ENCODE results near the gene ISM1. TPM values are rescaled to one million over a fixed set of nuclear protein-coding genes. Genes with fewer than 3 reads are reported as not detected.

ISM1 gene
- total RNA-seq, 4 donors from 2014 or later: 0.55 to 0.64 TPM; not detected in 2

DNA sequence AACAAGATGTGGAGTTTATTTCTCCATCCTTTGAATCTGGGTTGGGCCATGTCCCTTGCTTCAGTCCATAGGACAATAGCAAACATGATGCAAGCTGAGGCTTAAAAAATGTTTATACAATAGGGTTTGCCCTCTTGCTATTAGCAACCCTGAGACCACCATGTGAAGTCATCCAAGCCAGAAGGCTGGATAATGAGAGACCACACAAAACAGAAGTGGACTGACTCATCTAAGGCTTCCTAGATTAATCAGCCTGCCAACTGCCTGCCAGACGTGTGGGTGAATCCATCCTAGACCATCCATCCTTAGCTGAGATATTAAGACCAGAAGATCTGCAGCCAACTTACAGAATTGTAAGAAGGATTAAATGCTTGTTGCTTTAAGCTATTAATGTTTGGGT is 38.1 kb upstream of the ISM1 start:
- no peaks in the 10 kb centered on the region for H3K9me3 ChIP-seq
- WGBS, 2 donors (ENCODE audit: low coverage in 1 of 2): 50 to 78% methylated on average over 1 of the region's 1 CpG
- H3K4me3 ChIP-seq: no peak overlapping the region
- intact Hi-C loops (cut with DNase I; ENCODE audit: low total_unique reads): no loop called here
- in situ Hi-C loops (cut with MboI; ENCODE audit: low pct_ligation_motif_present in 1 of 4, low pct_unique_long_range_greater_than_20kb in 1 of 4, low sequenced_read_pairs in 3 of 4): no loop called here
- H3K27ac ChIP-seq: no peak overlapping the region
- H3K4me1 ChIP-seq: no peaks in the 10 kb centered on the region
- H3K27me3 ChIP-seq: no peaks in the 10 kb centered on the region
- no peak for DNase-seq
- TF ChIP-seq POLR2A (IDR thresholded peaks at IDR 0.05) (no peak), EP300 (IDR thresholded peaks at IDR 0.05; ENCODE audit: low read depth) (no peak), POLR2AphosphoS5 (IDR thresholded peaks at IDR 0.05) (no peak)
- TF ChIP-seq, protein P1, sequence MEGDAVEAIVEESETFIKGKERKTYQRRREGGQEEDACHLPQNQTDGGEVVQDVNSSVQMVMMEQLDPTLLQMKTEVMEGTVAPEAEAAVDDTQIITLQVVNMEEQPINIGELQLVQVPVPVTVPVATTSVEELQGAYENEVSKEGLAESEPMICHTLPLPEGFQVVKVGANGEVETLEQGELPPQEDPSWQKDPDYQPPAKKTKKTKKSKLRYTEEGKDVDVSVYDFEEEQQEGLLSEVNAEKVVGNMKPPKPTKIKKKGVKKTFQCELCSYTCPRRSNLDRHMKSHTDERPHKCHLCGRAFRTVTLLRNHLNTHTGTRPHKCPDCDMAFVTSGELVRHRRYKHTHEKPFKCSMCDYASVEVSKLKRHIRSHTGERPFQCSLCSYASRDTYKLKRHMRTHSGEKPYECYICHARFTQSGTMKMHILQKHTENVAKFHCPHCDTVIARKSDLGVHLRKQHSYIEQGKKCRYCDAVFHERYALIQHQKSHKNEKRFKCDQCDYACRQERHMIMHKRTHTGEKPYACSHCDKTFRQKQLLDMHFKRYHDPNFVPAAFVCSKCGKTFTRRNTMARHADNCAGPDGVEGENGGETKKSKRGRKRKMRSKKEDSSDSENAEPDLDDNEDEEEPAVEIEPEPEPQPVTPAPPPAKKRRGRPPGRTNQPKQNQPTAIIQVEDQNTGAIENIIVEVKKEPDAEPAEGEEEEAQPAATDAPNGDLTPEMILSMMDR (IDR thresholded peaks at IDR 0.05): no peak
- no peaks in the 10 kb centered on the region for H3K36me3 ChIP-seq

DNA sequence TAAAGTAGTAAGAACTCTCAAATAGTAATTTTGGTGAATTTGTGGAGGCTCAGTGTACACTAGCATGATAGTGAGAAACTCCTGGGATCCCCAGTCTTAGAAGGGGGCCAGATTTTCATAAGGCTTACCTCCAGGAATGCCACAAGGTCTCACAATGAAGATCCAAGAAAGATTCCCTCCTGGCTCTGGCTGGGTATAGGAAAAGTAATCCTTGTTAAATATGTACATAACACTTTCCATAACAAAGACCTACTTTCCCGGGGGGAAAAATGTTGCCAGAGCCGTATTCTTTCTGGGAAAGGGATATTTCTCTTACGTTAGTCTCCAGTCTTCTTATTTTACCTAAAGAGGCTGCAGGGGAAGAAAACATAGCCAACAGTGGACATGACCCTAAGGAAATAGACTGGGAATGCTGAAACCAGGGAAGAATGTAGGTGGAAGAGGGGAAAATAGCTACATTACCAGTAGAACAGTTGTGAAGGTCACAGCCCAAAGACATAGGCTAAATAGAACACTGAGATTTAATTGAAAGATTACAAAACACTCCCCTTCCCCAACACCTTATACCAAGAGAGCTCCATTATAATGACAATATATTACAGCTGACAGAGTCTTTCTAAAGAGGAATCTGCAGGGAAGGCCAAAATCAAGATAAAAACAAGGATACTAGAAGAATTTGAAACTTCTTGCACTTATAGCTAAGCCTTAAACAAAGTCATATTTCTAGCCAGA is 34.9 kb upstream of the ISM1 start:
- Histone ChIP-seq H3K9me3 (no peaks in the 10 kb centered on the region), H3K4me1 (no peaks in the 10 kb centered on the region), H3K27ac (no peak overlapping the region), H3K27me3 (no peaks in the 10 kb centered on the region), H3K36me3 (no peaks in the 10 kb centered on the region), H3K4me3 (no peak overlapping the region)
- TF ChIP-seq POLR2A (IDR thresholded peaks at IDR 0.05) (no peak), EP300 (IDR thresholded peaks at IDR 0.05; ENCODE audit: low read depth) (no peak), POLR2AphosphoS5 (IDR thresholded peaks at IDR 0.05) (no peak)
- TF ChIP-seq, protein P1 (IDR thresholded peaks at IDR 0.05): no peak
- in situ Hi-C loops (cut with MboI; ENCODE audit: low pct_ligation_motif_present in 1 of 4, low pct_unique_long_range_greater_than_20kb in 1 of 4, low sequenced_read_pairs in 3 of 4) (no loop called here), intact Hi-C loops (cut with DNase I; ENCODE audit: low total_unique reads) (no loop called here)
- WGBS, 2 donors (ENCODE audit: low coverage in 1 of 2): 65 to 68% methylated on average over 3 of the region's 3 CpGs
- no peak for DNase-seq

DNA sequence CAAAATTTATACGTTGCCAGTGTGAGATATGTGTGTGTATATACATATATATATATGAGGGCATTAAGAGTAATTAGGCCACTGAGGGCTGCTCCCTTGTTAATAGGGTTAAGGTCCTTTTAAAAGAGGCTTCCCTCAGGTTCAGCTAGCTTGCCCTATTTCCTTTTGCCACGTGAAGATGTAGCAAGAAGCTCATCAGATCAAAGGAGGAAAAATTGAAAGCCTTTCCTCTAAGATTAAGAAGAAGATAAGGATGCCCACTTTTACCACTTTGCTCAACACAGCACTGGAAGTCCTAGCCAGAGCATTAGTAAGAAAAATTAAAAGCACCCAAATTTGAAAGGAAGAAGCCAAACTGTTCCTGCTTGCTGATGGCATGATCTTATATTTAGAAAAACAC is 33.2 kb upstream of the ISM1 start:
- Histone ChIP-seq H3K36me3 (no peaks in the 10 kb centered on the region), H3K4me1 (no peaks in the 10 kb centered on the region), H3K9me3 (no peaks in the 10 kb centered on the region), H3K4me3 (no peak overlapping the region), H3K27me3 (no peaks in the 10 kb centered on the region), H3K27ac (no peak overlapping the region)
- intact Hi-C loops (cut with DNase I; ENCODE audit: low total_unique reads): no loop called here
- in situ Hi-C loops (cut with MboI; ENCODE audit: low pct_ligation_motif_present in 1 of 4, low pct_unique_long_range_greater_than_20kb in 1 of 4, low sequenced_read_pairs in 3 of 4): no loop called here
- TF ChIP-seq, protein P1 (IDR thresholded peaks at IDR 0.05): no peak
- TF ChIP-seq POLR2AphosphoS5 (IDR thresholded peaks at IDR 0.05) (no peak), POLR2A (IDR thresholded peaks at IDR 0.05) (no peak), EP300 (IDR thresholded peaks at IDR 0.05; ENCODE audit: low read depth) (no peak)
- no peak for DNase-seq
- WGBS, 2 donors (ENCODE audit: low coverage in 1 of 2): 53 to 67% methylated on average over 2 of the region's 2 CpGs

DNA sequence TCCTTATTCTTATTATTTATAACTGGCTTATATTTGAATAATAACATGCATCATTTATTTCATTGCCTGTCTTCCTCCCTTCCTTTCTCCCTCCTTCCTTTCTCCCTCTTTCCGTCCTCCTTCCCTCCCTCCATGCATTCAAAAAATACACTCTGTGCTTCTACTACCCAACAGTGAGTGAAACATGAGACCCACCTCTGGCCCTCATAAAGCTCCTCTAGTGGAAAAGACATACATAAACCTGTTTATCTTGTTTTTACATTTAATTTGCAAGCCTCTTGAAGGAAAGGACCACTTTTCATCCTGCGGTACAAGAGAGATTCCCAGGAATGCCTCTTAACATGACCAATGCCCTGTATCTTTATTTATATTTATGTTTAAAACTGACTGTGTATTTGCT is 21.8 kb upstream of the ISM1 start:
- Histone ChIP-seq H3K27ac (no peak overlapping the region), H3K9me3 (no peaks in the 10 kb centered on the region), H3K27me3 (no peaks in the 10 kb centered on the region), H3K4me3 (no peak overlapping the region), H3K4me1 (no peaks in the 10 kb centered on the region), H3K36me3 (no peaks in the 10 kb centered on the region)
- 84 to 91% methylated on average over 2 of the region's 2 CpGs for WGBS, 2 donors (ENCODE audit: low coverage in 1 of 2)
- intact Hi-C loops (cut with DNase I; ENCODE audit: low total_unique reads): no loop called here
- no peak for DNase-seq
- TF ChIP-seq, protein P1 (IDR thresholded peaks at IDR 0.05): no peak
- in situ Hi-C loops (cut with MboI; ENCODE audit: low pct_ligation_motif_present in 1 of 4, low pct_unique_long_range_greater_than_20kb in 1 of 4, low sequenced_read_pairs in 3 of 4): no loop called here

All from transverse colon (tissue), 4 donors.